ENCODE data around the gene CHRND.

The CHRND gene

DNA sequence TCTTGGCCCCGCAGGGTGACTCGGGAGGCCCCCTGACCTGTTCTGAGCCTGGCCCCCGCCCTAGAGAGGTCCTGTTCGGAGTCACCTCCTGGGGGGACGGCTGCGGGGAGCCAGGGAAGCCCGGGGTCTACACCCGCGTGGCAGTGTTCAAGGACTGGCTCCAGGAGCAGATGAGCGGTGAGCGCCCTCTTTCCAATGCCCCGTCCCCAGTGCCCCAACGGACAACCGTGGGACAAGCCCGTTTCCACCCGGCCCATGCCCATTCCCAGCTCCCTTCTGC is 2.6 kb upstream of the CHRND start:
- H3K4me2 ChIP-seq: peak overlapping the region; percentile 91
- H3K27me3 ChIP-seq: peaks cover 40% of the 10 kb centered on the region
- no peak overlapping the region for H3K27ac ChIP-seq
- no peaks in the 10 kb centered on the region for H3K36me3 ChIP-seq
- H3K9me3 ChIP-seq: no peaks in the 10 kb centered on the region
- peaks cover 57% of the 10 kb centered on the region for H3K4me1 ChIP-seq
- no peak overlapping the region for H3K9ac ChIP-seq
- no peak for TF ChIP-seq Cebpa-rat (IDR thresholded peaks at IDR 0.05)
- H4K20me1 ChIP-seq: peaks cover 21% of the 10 kb centered on the region
- H3K4me3 ChIP-seq: peak overlapping the region; percentile 69

DNA sequence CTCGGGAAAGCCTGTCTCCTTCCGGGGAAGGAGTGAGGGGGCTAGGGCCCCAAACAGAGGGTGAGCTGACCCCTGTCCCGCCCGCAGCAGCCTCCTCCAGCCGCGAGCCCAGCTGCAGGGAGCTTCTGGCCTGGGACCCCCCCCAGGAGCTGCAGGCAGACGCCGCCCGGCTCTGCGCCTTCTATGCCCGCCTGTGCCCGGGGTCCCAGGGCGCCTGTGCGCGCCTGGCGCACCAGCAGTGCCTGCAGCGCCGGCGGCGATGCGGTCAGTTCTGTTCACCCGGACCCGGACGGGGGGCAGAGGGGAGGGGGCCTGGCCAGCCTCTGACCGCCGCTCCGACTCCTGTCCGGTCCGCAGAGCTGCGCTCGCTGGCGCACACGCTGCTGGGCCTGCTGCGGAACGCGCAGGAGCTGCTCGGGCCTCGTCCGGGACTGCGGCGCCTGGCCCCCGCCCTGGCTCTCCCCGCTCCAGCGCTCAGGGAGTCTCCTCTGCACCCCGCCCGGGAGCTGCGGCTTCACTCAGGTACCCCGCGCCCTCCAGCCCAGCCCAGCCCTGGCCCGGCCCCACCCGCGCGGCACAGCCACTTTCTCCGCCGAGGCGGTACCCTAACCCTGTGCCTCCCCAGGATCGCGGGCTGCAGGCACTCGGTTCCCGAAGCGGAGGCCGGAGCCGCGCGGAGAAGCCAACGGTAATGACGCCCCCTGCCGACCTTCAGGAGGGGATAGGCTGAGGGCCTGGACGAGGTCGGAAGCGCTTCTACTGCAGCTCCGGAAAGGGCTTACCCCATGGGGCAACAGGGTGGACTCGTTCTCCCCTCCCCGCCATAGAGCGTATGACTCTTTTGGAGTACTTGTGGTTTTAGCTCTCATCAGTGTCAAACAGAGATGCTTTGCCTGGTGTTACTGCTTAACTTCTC is 2.0 kb upstream of the CHRND start:
- peak overlapping the region; percentile 91 for H3K4me2 ChIP-seq
- no peak for TF ChIP-seq Cebpa-rat (IDR thresholded peaks at IDR 0.05)
- peak overlapping the region; percentile 69 for H3K4me3 ChIP-seq

DNA sequence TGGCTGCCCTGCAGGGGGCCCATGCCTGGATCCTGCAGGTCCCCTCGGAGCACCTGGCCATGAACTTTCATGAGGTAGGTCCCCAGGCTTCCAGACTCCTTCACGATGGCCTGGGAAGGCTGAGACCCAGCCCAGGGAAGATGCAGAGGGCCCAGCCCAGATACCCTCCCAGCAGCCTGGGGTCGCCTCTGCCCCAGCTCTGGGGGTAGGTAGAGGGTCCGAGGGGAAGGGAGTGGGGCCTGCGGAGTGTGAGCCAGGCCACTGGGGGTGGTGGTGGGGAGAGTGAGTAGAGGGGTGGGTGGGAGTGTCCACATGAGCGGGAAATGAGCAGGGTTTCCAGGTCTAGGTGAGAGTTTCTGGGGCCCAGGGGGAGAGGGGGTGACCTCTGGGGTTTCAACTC is 1.2 kb upstream of the CHRND start:
- Histone ChIP-seq H3K4me3 (peak overlapping the region; percentile 69), H4K20me1 (peaks cover 21% of the 10 kb centered on the region), H3K27me3 (peaks cover 40% of the 10 kb centered on the region), H3K36me3 (no peaks in the 10 kb centered on the region), H3K4me1 (peaks cover 71% of the 10 kb centered on the region), H3K9me3 (no peaks in the 10 kb centered on the region), H3K27ac (no peak overlapping the region), H3K9ac (peak overlapping the region; percentile 56; the same call in 1 of the 2 replicates), H3K4me2 (peak overlapping the region; percentile 91)
- no peak for TF ChIP-seq Cebpa-rat (IDR thresholded peaks at IDR 0.05)

More for the DNA sequence above, 2.0 kb upstream of the CHRND start:
- no peak overlapping the region for H3K27ac ChIP-seq
- H3K9me3 ChIP-seq: no peaks in the 10 kb centered on the region
- no peaks in the 10 kb centered on the region for H3K36me3 ChIP-seq
- H4K20me1 ChIP-seq: peaks cover 21% of the 10 kb centered on the region
- H3K27me3 ChIP-seq: peaks cover 40% of the 10 kb centered on the region
- H3K4me1 ChIP-seq: peaks cover 63% of the 10 kb centered on the region
- peak overlapping the region; percentile 56; the same call in 1 of the 2 replicates for H3K9ac ChIP-seq

DNA sequence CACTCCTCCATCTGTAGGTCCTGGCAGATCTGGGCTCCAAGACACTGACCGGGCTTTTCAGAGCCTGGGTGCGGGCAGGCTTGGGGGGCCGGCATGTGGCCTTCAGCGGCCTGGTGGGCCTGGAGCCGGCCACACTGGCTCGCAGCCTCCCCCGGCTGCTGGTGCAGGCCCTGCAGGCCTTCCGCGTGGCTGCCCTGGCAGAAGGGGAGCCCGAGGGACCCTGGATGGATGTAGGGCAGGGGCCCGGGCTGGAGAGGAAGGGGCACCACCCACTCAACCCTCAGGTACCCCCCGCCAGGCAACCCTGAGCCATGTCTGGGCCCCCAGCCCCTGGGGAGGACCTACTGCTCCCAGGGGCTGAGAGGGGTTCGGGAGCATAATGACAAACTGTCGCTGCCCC is 761 bp upstream of the CHRND start:
- Histone ChIP-seq H3K9me3 (no peaks in the 10 kb centered on the region), H3K4me1 (peaks cover 75% of the 10 kb centered on the region), H3K27me3 (peaks cover 40% of the 10 kb centered on the region), H4K20me1 (peaks cover 21% of the 10 kb centered on the region), H3K9ac (no peak overlapping the region), H3K36me3 (no peaks in the 10 kb centered on the region), H3K4me3 (no peak overlapping the region), H3K27ac (peak overlapping the region; percentile 38; the same call in 1 of the 2 replicates), H3K4me2 (peak overlapping the region; percentile 91)
- TF ChIP-seq Cebpa-rat (IDR thresholded peaks at IDR 0.05): no peak

DNA sequence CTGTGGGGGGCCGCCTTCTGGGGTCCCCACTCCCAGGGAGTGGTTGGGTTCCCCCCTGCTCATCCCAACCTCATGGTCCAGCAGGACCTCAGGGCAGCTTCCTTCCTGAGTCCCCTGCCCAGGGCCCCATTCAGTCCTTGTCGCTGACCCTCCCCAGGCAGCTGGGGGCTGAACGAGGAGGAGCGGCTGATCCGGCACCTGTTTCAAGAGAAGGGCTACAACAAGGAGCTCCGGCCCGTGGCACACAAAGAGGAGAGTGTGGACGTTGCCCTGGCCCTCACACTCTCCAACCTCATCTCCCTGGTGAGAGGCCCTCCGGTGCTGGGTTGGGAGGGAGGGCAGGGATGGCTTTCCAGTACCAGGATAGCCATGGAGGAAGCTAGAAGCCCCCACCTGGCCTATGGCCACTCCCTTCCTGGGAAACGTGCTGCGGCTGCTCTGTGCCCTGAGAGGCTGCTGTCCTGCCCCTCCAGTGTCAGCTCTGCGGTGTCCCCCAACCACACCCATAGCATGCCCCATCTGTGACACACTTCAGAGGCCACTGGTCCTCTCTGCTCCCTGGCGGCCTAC is 497 bp downstream of the CHRND start:
- no peak for TF ChIP-seq Cebpa-rat (IDR thresholded peaks at IDR 0.05)
- H3K27ac ChIP-seq: no peak overlapping the region
- no peaks in the 10 kb centered on the region for H3K36me3 ChIP-seq
- peaks cover 86% of the 10 kb centered on the region for H3K4me1 ChIP-seq
- peaks cover 20% of the 10 kb centered on the region for H4K20me1 ChIP-seq
- H3K4me3 ChIP-seq: no peak overlapping the region
- H3K27me3 ChIP-seq: peaks cover 36% of the 10 kb centered on the region
- no peak overlapping the region for H3K9ac ChIP-seq
- H3K9me3 ChIP-seq: no peaks in the 10 kb centered on the region
- H3K4me2 ChIP-seq: no peak overlapping the region

DNA sequence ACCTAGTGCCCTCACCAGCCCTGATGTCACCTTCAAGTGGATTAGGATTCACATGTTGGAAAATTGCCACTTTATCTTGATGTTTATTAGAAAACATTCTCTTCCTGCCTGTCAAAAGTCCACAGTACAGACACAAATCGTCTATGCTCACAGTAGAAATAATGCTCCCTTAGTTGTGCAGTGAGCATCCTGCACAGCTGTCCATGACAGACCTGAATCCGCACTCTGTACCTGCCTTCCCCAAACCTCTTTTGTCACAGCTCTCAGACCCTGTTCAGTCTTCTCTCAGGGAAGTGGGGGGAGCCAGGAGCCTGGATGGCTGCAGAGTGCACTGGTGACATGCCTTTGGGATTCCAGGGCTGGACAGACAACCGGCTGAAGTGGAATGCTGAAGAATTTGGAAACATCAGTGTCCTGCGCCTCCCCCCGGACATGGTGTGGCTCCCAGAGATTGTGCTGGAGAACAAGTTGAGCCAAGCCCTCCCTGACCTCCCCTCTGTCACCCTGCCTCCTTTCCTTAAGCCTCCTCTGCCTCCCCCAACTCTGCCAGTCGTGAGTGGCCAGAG is 2.0 kb downstream of the CHRND start:
- H3K4me3 ChIP-seq: no peak overlapping the region
- no peaks in the 10 kb centered on the region for H3K9me3 ChIP-seq
- H3K27ac ChIP-seq: peak overlapping the region; percentile 76
- peaks cover 9% of the 10 kb centered on the region for H4K20me1 ChIP-seq
- no peaks in the 10 kb centered on the region for H3K36me3 ChIP-seq
- H3K27me3 ChIP-seq: peaks cover 21% of the 10 kb centered on the region
- TF ChIP-seq Cebpa-rat (IDR thresholded peaks at IDR 0.05): no peak
- peaks cover 86% of the 10 kb centered on the region for H3K4me1 ChIP-seq
- peak overlapping the region; percentile 89 for H3K4me2 ChIP-seq
- peak overlapping the region; percentile 63; the same call in 1 of the 2 replicates for H3K9ac ChIP-seq

DNA sequence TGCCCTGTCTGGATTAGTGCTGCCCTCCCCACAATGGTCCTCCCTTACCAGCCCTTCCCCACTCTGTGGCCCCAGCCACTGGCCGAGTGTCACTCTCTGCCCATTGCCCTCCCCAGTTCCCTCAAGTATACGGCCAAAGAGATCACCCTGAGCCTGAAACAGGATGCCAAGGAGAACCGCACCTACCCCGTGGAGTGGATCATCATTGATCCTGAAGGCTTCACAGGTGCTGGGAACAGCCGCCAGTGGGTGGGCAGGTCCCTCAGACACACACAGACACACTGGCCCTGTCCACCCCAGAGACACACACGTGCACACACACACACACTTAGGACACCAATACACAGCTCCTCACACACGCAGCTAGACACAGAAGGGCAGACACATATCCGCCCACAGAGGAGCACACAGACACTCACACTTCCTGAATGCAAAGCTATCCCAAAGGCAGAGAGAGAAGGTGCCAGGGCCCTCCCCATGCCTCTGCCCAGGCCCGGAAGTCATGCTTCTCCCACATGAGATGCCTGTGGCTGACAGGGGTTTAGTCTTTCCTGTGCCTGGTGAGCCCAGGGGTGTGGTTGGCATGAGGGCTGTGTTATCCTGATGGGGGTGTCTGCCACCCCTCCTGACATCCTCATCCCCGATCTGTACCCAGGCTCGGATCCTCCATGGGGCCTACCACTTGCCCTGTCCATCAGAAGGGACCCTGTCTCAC is 2.9 kb downstream of the CHRND start:
- Histone ChIP-seq H3K36me3 (no peaks in the 10 kb centered on the region), H3K4me3 (0 out of 2 replicates have a peak overlapping the region, but pooled peaks have one; percentile 7), H3K4me2 (peak overlapping the region; percentile 89), H3K9me3 (no peaks in the 10 kb centered on the region), H3K4me1 (peaks cover 86% of the 10 kb centered on the region), H3K9ac (peak overlapping the region; percentile 63), H3K27me3 (peaks cover 12% of the 10 kb centered on the region), H4K20me1 (no peaks in the 10 kb centered on the region), H3K27ac (peak overlapping the region; percentile 76)
- no peak for TF ChIP-seq Cebpa-rat (IDR thresholded peaks at IDR 0.05)

DNA sequence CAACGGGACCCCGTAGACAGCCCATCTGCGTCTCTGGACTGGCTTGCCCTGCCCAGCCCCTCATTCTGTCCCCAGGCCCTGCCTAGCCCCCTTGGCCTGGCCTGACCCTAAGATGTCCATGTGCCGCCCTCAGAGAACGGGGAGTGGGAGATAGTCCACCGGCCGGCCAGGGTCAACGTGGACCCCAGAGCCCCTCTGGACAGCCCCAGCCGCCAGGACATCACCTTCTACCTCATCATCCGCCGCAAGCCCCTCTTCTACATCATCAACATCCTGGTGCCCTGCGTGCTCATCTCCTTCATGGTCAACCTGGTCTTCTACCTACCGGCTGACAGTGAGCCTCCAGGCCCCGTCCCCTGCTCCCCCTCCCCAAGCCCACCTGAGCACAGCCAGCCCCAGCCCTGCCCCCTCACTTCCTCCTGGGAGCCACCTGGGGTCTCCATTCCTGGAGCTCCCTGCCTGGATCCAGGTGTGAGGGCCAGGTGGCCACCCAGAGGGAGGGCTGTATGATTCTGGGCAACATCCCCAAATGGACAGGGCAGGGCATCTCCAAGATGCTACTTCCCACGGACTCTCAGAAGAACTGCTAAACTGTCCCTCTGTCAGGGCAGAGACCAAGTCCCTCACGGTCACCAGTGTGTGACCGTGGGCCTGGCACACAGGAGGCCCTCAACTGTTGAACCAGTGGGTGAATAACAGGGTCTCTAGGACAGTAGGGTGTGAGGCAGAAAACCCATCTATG is 4.0 kb downstream of the CHRND start:
- peak overlapping the region; percentile 76 for H3K27ac ChIP-seq
- no peak for TF ChIP-seq Cebpa-rat (IDR thresholded peaks at IDR 0.05)
- no peaks in the 10 kb centered on the region for H4K20me1 ChIP-seq
- H3K9me3 ChIP-seq: no peaks in the 10 kb centered on the region
- 0 out of 2 replicates have a peak overlapping the region, but pooled peaks have one; percentile 63 for H3K9ac ChIP-seq
- peak overlapping the region; percentile 89 for H3K4me2 ChIP-seq
- peaks cover 86% of the 10 kb centered on the region for H3K4me1 ChIP-seq
- H3K36me3 ChIP-seq: no peaks in the 10 kb centered on the region
- H3K27me3 ChIP-seq: 0 out of 2 replicates have a peak, but pooled peaks cover 3% of the 10 kb centered on the region
- no peak overlapping the region for H3K4me3 ChIP-seq
